Cortex of kidney (tissue), 1 donor: ENCODE data around the gene NFIA.

Source experiments
- DNase-seq: peaks from one replicate; lab custom pipeline; 2025; lab: John Stamatoyannopoulos, UW

The NFIA gene

DNA sequence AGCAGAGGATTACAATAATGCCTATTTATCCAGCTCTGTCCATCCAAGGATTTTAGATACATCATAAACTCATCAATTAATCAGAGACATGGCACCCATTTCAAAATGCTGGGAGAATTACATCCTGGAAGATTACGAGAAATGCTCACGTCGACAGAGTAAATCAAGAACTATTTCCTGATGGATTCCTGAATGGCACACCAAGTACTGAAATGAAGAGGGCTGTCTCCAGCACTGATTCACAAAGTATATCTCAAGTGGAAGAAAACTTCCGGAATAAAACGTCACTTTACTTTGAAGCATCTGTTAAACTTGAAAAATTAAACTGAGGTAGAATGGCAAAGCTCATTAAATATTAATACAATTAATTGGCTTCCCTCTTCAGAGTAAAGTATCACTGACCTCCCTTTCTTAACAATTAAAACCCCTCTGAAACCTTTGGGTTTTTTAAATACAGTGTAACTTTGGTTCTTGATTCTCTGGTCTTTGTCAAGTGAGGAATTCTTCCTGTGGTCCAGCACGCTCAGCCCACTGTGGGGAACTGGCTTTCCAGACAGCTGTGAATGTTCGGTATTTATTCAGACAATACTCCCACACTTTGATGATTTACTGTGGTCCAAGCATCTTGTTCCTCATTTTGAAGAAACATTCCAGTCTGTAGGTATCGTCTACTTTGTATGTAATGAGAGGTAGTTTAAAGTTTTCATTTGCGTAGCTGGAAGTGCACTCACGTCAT lies 288.0 kb downstream of the NFIA start:
- no peak for DNase-seq

DNA sequence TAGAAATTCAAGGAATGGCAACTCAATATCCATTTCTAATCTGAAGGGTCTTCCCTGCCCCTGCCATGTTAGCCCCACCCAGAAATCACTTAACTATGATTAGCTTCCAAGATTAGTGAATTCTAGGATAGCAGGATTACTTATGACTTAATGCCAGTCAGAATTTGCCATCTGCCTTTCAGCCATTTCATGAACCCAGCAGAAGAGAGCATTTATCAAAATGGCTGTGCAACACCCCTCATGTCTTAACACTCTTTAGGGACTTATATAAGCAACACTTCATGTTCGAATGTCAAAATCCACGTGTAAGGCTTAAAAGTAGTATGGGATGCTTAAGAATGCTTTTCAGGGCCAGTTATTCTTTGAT lies 288.5 kb downstream of the NFIA start:
- no peak for DNase-seq

DNA sequence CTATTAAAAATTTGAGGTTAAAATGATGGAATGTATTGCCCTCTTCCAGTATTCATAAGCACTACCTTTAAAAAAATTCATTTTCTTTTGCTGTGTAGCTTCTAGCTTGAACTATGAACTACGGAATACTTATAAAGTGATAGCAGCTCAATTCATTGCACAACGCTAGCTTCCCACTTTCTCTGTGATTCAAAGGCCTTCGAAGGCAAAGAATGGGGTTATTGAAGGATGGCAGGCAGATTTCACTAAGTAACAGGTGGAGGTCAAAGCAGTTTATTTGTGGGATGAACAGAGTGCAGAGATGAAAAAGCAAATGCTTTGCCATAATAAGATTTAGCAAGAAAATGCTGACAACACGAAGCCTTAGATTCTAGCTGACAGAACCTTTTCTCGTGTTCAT lies 290.6 kb downstream of the NFIA start:
- DNase-seq = no peak

DNA sequence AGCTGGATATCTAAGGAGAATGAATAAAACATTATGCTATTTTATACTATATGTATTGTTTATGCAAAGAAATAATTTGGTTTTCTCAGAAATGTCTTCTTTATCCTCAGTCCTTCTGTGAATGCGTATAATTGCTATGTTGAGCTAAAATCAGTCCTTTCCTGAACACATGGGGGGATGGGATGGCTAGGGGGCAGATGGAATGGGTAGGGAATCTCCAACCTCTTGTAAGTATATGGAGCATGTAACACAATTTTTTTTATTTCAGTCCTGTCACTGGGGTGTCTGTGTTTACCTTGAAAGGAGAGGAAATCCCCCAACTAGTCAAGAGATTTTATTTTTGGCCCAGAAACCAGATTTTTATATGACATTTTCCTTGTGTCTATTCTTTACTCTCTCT lies 291.8 kb downstream of the NFIA start:
- no peak for DNase-seq

DNA sequence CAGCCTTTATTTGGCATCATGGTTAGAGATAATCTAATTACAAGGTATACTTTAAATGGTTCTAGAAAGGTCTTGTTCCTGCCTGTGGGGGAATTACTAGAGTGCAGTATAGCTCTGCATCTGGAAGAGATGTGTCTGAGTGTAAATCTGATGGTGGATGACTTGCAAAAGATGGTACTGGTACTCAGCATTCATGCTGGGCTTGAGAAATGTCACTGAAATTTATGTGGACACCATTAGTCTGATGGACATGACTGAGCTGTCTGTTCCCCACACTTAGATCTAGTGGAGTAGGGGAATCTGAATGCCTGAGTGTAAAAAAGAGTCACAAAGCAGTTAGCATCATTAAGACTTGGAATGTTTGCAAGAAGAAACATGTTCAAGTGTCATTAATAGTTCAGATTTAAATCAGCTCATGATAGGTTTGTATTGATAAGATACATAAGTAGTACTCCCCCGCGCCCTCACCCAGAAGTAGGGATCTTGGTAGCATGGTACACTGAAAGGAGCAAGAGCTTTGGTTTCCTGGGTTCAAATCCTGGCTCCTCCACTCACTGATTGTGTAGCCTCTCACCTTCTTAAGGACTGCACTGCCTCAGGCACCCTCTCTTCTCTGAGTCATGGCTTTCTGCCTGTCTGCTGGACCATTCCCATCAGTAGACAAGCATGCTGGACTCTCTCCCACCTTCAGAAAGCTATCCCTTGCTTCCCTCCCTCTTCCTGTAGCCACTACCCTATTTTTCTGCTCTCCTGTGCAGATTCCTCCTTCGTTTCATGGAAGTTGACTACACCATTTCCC lies 292.9 kb downstream of the NFIA start:
- DNase-seq = no peak

DNA sequence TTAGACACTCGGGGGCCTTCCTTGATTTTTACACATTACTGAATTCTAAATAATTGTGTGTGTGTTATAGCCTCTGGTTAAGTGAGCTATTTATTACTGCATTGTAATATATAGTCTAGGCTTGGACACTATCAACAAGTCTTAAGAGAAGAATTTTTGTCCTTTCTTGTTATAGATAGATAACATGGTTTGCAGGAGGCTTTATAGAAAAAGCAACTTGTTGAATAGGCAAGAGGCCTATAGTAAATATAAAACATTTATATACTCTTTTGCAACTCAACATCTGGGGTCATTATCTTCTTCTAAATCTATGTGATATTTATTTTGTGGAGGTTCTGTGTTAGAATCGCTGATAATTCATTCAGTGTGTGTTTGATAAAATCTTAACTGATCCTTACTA lies 293.8 kb downstream of the NFIA start:
- no peak for DNase-seq

DNA sequence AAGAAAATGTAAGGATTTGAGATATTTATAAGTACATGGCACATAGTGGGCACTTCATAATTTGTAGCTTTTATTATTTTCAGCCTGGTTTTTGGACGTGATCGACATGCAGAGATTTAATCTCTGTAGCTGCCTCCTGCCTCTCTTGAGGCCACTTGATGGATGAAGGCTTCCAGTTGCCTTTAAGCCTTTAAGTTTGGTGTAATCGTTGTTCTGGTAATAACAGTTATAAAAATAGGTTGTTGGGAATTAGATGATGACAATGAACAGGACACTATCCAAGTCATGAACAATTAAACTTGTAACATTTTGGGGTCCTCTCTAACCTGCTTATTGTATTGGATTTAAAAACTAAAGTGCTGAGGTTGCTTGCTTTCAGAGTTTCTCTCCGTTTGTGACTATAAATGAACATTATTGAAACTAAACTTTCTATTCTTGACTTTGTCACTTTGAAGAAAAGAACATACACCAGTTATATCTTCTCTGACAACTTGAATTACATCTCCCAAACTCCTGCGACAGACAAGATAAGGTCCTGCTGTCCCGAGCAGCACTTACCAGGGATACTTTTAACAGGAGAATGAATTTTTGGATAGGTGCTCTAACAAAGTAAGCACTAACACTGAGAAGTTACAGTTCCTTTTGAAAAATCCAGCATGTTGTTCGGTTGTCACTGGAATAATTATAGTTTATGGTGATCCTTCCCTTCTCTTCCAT lies 295.0 kb downstream of the NFIA start:
- no peak for DNase-seq

DNA sequence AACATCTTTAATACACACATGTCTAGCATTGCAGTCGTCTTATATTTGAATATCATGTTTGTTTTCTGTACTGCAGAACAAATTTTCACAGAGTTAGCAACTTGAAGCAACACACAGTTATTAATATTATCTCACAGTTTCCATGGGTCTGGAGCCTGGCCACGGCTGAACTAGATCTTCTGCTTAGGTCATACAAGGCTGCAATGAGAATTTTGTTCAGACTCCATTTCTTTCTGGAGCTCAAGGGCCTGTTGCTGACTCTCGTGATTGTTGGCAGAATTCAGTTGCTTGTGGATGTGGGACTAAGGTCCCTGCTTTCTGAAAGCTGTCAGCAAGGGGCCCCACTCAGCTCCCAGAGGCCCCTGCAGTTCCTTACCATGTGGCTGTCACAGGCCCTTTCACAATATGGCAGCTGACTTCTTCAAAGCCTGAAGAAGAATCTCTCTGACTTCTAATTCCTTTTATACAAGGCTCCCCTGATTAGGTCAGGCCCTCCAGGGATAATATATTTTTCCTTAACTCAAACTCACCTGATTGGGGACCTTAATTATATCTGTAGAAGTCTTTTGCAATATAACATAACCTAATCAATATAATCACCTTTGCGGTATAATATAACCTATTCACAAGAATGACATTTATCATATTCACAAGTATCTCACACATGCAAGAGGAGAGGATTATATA lies 296.3 kb downstream of the NFIA start:
- no peak for DNase-seq

DNA sequence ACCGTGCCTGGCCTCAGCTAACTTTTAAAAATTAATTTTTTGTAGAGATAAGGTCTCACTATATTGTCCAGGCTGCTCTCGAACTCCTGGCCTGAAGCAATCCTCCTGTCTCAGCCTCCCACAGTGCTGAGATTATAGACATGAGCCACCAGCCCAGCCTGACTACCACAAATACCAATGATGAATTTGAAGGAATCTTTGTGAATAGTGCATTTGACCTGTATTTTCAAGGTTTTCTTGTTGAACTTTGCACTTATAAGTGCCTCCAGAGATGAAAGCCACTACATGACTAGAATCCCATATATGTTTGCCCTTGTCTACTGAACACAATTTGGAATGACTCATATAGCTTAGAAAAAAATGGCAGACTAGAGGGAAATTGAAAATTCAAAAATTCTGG lies 297.3 kb downstream of the NFIA start:
- DNase-seq = no peak

DNA sequence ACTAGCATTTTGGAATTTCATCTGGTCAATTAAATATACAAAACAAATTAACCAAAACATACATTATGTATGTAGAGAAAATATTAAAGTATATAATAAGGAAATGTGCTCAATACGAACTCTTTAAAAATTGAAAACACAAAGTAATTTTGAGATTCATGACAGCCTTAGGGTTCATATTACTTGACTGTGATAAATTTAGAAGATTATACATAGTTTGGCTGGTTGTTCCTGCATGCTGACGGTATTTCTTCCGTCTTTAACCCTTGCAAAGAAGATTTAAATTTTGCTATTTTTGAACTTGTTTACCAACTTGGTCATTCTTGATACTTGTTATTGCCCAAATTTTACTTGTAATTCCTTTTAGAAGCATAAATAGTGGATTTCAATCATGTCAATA lies 298.2 kb downstream of the NFIA start:
- DNase-seq = no peak

DNA sequence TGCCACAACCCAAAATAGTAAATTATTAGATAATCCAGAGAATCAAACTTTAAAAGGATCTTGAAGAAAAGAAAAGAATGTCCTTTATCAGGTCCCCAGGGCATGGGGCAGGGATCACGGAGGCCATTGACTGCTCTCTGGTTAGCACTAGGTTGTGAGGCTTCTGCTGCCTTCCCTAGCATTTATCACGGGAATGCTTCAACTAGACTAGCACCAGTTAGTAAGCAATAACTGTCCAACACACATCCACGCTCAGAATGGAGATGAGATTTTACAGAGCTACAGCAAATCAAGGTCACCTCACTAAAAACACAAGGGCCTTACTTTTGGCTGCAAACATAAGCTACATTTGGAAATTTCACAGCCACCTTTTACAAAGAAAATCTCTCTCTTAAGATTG lies 304.0 kb downstream of the NFIA start:
- DNase-seq = no peak

DNA sequence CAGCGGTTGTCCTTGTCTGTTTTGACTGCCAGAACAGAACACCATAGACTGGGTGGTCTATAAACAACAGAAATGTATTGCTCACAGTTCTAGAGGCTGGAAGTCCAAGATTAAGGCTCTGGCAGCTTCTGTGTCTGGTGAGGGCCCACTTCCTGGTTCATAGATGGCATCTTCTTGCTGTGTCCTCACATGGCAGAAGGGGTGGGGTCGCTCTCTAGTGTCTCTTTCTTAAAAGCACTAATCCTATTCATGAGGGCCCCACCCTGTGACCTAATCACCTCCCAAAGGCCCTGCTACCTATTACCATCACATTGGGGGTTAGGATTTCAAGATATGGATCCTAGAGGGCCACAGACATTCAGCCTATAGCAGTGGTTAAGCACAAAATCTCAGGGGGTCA lies 304.4 kb downstream of the NFIA start:
- DNase-seq = no peak

DNA sequence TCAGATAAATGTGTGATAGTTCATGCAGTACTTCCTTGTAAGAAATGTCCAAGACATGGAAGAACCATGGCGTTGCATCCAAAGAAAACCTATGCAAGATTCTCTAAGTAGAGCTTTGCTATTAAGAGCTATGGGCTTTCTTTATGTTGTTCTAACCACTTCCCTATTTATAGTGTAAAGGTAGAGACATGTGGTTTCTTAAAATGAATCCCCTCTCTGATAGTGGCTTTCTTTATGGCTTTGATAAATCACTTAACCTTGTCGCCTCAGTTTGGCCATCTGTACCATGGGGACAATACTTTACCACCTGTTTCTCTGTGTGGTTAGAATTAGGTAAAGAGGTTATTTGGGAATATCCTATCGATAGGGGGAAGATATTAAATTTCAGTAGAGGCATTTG lies 305.5 kb downstream of the NFIA start:
- DNase-seq = no peak

DNA sequence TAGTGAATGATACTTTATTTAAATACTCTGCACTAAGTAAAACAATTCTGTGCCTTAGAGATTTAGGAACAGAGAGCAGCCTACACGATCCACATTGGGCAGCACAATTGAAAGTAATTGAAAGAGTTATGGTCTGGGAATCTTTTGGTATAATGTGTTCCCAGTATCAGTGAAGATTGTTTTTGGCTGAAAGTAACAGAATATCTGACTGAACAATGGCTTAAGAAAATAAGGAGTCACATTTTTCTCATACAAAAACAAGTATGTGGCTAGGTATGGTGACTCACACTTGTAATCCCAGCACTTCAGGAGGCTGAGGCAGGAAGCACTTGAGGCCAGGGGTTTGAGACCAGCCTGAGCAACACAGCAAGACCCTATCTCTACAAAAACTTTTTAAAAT lies 306.2 kb downstream of the NFIA start:
- DNase-seq = no peak

DNA sequence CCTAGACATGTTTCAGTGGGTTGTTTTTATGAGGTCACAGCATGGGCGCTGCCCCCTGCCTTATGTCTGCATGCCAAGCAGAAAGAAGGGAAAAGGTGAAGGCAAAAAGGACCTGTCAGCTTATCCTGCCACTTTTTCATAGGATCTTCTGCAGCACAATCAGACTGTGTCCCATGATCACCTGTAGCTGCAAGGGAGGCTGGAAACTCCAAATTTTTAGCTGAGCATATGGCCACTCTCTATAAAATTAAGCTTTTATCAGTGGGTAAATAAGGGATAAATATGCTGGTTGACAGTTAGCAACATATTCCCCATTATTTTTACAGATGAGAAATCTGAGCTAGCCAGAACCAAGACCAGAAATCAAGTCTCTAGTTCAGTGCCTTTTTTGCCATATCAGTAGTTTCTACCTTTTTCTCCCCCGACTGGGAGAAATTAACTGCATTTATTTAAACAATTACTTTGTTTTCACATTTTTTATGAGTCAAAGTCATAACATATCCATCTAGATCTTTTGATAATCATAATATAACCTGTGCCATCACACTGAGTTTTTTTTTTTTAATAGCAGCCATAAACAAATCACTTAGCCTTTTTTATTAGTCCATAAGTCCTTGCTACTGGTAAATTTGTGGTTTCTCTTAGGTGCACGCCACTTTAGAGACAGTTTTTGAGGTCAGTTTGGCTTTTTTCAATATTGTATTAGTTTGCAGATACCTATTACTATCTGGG lies 307.0 kb downstream of the NFIA start:
- no peak for DNase-seq

DNA sequence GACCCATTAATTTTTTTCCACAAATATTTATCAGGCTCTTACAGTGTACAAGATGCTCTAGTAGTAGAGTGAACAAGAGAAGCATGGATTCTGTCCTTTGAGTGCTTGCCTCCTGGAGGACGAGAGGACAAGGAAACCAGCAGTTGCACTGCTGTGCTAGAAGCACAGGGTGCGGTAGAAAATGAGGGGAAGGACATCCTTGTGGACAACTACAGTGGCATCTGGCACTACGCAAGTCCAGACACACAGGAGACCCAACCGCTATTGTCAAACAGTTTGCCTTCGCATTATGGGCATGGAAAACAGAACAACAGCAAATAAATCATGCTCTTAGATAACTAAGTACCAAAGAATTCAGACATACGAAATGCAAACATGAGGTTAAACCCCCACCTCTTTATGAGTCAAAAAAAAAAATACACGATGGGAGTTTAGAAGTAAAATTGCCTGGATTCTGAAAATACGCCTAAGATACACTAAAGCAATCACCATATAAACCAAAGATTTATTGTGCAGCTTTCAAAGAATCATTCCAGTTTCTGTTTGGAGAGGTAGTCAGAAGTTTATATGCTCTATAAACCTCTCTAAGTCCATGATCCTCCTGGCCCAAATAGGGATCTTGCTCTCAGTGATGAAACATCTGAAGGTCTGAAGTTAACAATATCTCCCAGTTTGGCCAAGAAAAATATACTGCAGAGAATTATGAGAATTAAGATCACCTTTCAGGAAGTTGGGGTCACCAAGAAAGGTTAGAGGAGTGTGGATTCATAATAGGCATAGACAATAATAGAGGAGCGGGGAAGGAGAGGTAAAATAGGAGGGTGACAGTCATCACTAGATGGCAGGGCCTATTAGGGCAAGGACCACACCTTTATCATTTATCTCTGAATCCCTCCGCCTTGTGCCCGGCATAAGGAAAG lies 307.8 kb downstream of the NFIA start:
- no peak for DNase-seq

DNA sequence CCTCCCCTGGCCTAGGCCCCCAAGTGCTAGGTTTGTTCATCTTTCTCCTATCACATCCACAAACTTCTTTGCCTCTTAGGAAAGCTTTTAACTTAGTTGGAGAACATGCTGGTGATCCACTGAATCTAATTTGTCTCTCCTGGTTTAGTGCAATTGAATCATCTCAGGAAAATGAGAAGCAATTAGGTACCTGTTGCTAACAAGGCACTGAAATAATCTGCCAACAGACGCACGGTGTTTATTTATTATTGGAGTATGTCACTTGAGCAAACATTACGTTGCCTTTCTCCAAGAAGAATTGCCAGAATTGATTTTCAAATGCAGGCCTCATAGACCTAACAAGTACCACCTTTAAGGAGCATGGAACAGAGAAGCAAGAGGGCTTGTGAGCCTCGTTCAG lies 309.4 kb downstream of the NFIA start:
- DNase-seq = no peak

DNA sequence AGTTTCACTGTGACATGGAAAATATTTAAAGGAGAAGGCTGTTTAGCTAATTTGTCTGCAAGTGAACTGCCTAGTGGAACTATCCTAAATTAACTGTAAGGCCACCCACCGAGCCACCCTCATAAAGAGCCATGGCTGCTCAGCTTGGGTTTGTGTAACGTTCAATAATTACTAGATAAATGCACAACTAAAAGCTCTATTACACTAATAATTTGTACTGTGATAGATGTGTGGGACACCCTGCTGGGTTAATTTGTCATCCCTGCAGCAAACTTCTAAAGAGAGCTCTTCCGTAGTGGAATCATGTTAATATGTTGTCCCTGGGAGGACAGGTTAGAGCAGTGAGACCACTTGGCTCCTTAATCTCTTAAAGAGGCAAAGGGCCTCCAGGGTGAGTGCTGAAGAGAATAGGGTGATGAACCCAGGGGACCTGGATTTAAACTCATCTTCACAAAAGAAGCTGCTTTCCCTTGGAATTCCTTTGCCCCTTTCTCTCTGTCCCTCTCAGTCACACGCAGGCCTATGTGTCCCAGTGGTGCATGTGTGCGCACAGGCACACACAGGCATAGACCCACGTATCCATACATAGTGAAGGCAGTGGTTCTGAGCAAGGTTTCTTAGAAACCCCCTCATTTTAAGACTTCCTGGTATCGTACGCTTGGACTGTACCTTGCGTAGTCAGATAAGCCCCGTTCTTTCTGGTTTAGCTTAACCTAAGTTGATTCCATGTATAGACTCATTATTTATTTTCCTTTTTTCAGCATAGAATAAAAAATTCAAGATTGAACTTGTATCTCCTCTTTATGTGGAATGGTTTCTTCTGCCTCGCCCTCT lies 310.3 kb downstream of the NFIA start:
- DNase-seq = no peak

DNA sequence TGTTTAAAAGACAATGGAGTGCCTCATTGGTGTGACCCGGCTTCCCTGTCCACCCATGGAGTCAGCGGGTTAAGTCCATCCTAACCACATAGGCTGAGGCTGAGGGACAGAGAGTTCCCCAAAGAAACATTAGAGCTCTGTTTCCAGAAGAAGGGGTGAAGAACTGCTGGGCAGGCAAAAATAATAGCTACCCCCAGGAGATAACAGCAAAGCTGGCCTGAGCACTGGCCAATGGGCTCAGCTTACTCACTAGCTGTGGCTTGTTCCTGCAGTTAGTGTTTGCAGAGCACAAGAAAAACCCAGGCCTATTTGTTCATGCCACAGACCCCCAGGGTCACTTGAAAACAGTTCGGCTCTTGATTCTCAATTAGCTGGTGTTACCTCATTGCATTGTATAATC lies 311.2 kb downstream of the NFIA start:
- DNase-seq = no peak
